Spleen (tissue), 7 donors: ENCODE results near the gene MRPL50.

Experiments
- POLR2A ChIP-seq, 3 donors: fragments of 450-650 bp; IDR thresholded peaks; one replicate each; pipeline ENCODE4 v1.5.1; 2017; ENCODE audit warnings: antibody characterized with exemption in 3 of 3, mild to moderate bottlenecking in 1 of 3
- POLR2AphosphoS5 ChIP-seq, 3 donors: sonication (generic); formaldehyde crosslinking; IDR thresholded peaks; one replicate each; pipeline ENCODE4 v1.5.1; 2017; ENCODE audit warnings: antibody characterized with exemption in 3 of 3
- TF ChIP-seq, protein P1 (sequence below), 11 experiments: fragments of 200-600 bp in 7 of 11; fragments of 450-650 bp in 4 of 11; sonication (generic) in 4 of 11; IDR thresholded peaks in 8 of 11; conservative IDR thresholded peaks in 3 of 11; 1 replicate in 7 of 11; 2 replicates in 4 of 11; pipeline versions ENCODE4 v1.4.0 to v1.8.0; 2016 to 2021; ENCODE audit warnings: antibody characterized with exemption in 11 of 11, inconsistent platforms in 4 of 11, mild to moderate bottlenecking in 1 of 11
- donor health status: DM: no; HTN: no; CAD: no; lungs with moderate emphysema.
- donor health status: DM: no; HTN: no; CAD: no.
- donor health status: DM: no; HTN: no; CAD: no.

DNA sequence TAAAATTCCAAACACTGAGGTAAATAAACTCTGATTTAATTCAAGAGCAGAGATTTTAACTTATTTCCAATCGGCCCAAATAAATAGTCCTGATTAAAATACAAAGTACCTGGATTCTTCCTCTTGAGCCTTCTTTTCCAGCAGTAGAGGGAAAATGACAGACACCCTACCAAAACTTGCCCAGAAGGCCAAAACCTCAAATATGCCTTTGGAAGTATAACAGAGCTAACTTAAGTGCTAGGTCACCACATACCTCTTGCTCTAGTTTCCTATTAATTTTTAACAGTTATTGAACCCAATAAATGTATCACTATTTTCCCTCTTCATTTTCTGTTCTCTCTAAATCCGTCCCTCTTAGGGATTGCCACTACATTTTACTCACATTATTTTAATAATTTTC is 15.1 kb downstream of the MRPL50 start:
- TF ChIP-seq, protein P1, sequence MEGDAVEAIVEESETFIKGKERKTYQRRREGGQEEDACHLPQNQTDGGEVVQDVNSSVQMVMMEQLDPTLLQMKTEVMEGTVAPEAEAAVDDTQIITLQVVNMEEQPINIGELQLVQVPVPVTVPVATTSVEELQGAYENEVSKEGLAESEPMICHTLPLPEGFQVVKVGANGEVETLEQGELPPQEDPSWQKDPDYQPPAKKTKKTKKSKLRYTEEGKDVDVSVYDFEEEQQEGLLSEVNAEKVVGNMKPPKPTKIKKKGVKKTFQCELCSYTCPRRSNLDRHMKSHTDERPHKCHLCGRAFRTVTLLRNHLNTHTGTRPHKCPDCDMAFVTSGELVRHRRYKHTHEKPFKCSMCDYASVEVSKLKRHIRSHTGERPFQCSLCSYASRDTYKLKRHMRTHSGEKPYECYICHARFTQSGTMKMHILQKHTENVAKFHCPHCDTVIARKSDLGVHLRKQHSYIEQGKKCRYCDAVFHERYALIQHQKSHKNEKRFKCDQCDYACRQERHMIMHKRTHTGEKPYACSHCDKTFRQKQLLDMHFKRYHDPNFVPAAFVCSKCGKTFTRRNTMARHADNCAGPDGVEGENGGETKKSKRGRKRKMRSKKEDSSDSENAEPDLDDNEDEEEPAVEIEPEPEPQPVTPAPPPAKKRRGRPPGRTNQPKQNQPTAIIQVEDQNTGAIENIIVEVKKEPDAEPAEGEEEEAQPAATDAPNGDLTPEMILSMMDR (IDR thresholded peaks at IDR 0.05 in 8 of 11, conservative IDR thresholded peaks at IDR 0.05 in 3 of 11), result no peak
- TF ChIP-seq POLR2AphosphoS5 (IDR thresholded peaks at IDR 0.05) (no peak), POLR2A (IDR thresholded peaks at IDR 0.05) (no peak)
